Endothelial cell of umbilical vein (primary cell): Measurements from ENCODE around the gene P4HB. TPM values are rescaled to one million over a fixed set of nuclear protein-coding genes. Genes with fewer than 3 reads are reported as not detected.

Experiments used
- BruUV-seq: library from RNA; stranded (reverse); fragments of 400-500 nt; replicated peaks from 2 replicates; lab custom pipeline; 2021; lab: Mats Ljungman, UMichigan
- CTCF ChIA-PET: fragments of 300-600, 350-600 bp; sonication (Branson Sonifier 250); formaldehyde crosslinking; loops from one replicate; lab custom pipeline; 2021; ENCODE audit warnings: antibody characterized with exemption, inconsistent platforms; lab: Charles Lee
- POLR2A ChIA-PET: fragments of 300-600, 350-600 bp; sonication (Branson Sonifier 250); formaldehyde crosslinking; loops from one replicate; lab custom pipeline; 2021; ENCODE audit warnings: antibody characterized with exemption, inconsistent platforms; lab: Charles Lee
- DNase-seq: peaks from one replicate; pipeline ENCODE4 v3.0.0-alpha.2; 2011; ENCODE audit warnings: low read depth, low spot score
- FAIRE-seq: peaks from 2 replicates; lab custom pipeline; 2011; peaks lifted over from hg19 to GRCh38; lab: Jason Lieb, UNC
- H2AFZ ChIP-seq: 2 replicates; pipeline ENCODE4 v1.6.0; 2012; ENCODE audit warnings: low read depth, low read length, control low read depth, inconsistent platforms
- H3K27ac ChIP-seq: 2 replicates; pipeline ENCODE4 v1.5.1; 2011; ENCODE audit warnings: low read depth, mild to moderate bottlenecking, control low read depth, low read length, moderate library complexity; ENCODE audit not compliant: insufficient read depth
- H3K27me3 ChIP-seq, 2 experiments: 2 replicates each; pipeline versions ENCODE4 v1.6.0 to v1.6.1; 2011; ENCODE audit warnings: low read length in 2 of 2, mixed read lengths in 1 of 2; ENCODE audit not compliant: control insufficient read depth in 2 of 2, insufficient read depth in 2 of 2
- H3K36me3 ChIP-seq, 2 experiments: 2 replicates in 1 of 2; 3 replicates in 1 of 2; pipeline ENCODE4 v1.5.1; 2011; ENCODE audit warnings: low read length in 2 of 2, mild to moderate bottlenecking in 1 of 2, moderate library complexity in 1 of 2; ENCODE audit not compliant: control insufficient read depth in 2 of 2, insufficient read depth in 2 of 2; ENCODE audit errors: extremely low read depth in 1 of 2
- H3K4me1 ChIP-seq: 3 replicates; pipeline ENCODE4 v1.5.1; 2011; ENCODE audit warnings: mild to moderate bottlenecking, low read length; ENCODE audit not compliant: control insufficient read depth, insufficient read depth; ENCODE audit errors: extremely low read depth
- H3K4me2 ChIP-seq: 2 replicates; pipeline ENCODE4 v1.6.1; 2011; ENCODE audit warnings: low read length, control low read depth, mixed read lengths; ENCODE audit not compliant: insufficient read depth
- H3K4me3 ChIP-seq, 3 experiments: fragments of 200-600 bp in 1 of 3; sonication (generic), shearing (Covaris generic) in 1 of 3; replicated peaks in 1 of 3; 2 replicates each; pipeline ENCODE4 v1.5.1; 2011 to 2016; ENCODE audit warnings: control low read depth in 3 of 3, low read length in 3 of 3, mild to moderate bottlenecking in 2 of 3, inconsistent platforms in 1 of 3, low read depth in 1 of 3, moderate library complexity in 1 of 3; ENCODE audit not compliant: insufficient read depth in 1 of 3
- H3K79me2 ChIP-seq: 2 replicates; pipeline ENCODE4 v1.6.0; 2012; ENCODE audit warnings: low read length, inconsistent platforms; ENCODE audit not compliant: control insufficient read depth, insufficient read depth
- H3K9ac ChIP-seq: replicated peaks from 2 replicates; pipeline ENCODE3; 2011; ENCODE audit warnings: low read length, control low read depth; ENCODE audit not compliant: insufficient read depth; ENCODE audit errors: extremely low read depth
- H3K9me1 ChIP-seq: replicated peaks from 3 replicates; pipeline ENCODE4 v1.6.0; 2011; ENCODE audit warnings: mild to moderate bottlenecking, low read length; ENCODE audit not compliant: control insufficient read depth, insufficient read depth; ENCODE audit errors: extremely low read depth
- H3K9me3 ChIP-seq: replicated peaks from 2 replicates; pipeline ENCODE4 v1.5.1; 2012; ENCODE audit warnings: low read length, inconsistent platforms; ENCODE audit not compliant: control insufficient read depth, insufficient read depth
- H4K20me1 ChIP-seq: replicated peaks from 2 replicates; pipeline ENCODE3; 2011; ENCODE audit warnings: mild to moderate bottlenecking, low read length; ENCODE audit not compliant: control insufficient read depth, insufficient read depth; ENCODE audit errors: extremely low read depth
- EZH2 ChIP-seq: IDR thresholded peaks from 2 replicates; pipeline ENCODE4 v1.6.1; 2012; ENCODE audit warnings: borderline replicate concordance, low read depth, mild to moderate bottlenecking, moderate library complexity, low read length, inconsistent platforms; ENCODE audit not compliant: severe bottlenecking
- FOS ChIP-seq: IDR thresholded peaks from 2 replicates; pipeline ENCODE4 v1.6.1; 2011; ENCODE audit warnings: mild to moderate bottlenecking, low read length, moderate library complexity, borderline replicate concordance; ENCODE audit not compliant: insufficient read depth
- dilution Hi-C: fragments of 300-500 bp; cut with MboI; formaldehyde crosslinking; loops from one replicate; pipeline ENCODE4 v1.15.0; 2019; ENCODE audit warnings: low sequenced_read_pairs; ENCODE audit not compliant: extremely low pct_ligation_motif_present
- intact Hi-C: fragments of 100-400 bp; cut with micrococcal nuclease; formaldehyde crosslinking; loops from one replicate; pipeline ENCODE4 v1.10.0; 2022
- polyA plus RNA-seq, 4 experiments: library from polyadenylated mRNA; depleted of rRNA in 3 of 4; stranded (reverse) in 3 of 4; unstranded in 1 of 4; fragments of >200 nt; gene quantifications; 2 replicates each; pipeline versions ENCODE4 v1.2.1 to v1.2.3, GENCODE V29; 2011 to 2012; ENCODE audit warnings: missing spikeins in 1 of 4
- total RNA-seq: library from RNA; stranded (reverse); gene quantifications from 2 replicates; pipeline ENCODE4 v1.2.3, GENCODE V29; 2021
- TF ChIP-seq, protein P1 (sequence below), 2 donors: IDR thresholded peaks; 1 replicate in 1 of 2; 2 replicates in 1 of 2; pipeline ENCODE4 v1.5.1; 2011; ENCODE audit warnings: low read length in 2 of 2, mild to moderate bottlenecking in 2 of 2, moderate library complexity in 2 of 2, control low read depth in 1 of 2, inconsistent platforms in 1 of 2, low read depth in 1 of 2; ENCODE audit not compliant: insufficient read depth in 1 of 2; ENCODE audit errors: extremely low read depth in 1 of 2

P4HB gene
- total and polyA plus RNA-seq, 2 donors (not counting 3 experiments of a cell fraction or from before 2014, with no cell fraction given): 201 to 988 TPM

DNA sequence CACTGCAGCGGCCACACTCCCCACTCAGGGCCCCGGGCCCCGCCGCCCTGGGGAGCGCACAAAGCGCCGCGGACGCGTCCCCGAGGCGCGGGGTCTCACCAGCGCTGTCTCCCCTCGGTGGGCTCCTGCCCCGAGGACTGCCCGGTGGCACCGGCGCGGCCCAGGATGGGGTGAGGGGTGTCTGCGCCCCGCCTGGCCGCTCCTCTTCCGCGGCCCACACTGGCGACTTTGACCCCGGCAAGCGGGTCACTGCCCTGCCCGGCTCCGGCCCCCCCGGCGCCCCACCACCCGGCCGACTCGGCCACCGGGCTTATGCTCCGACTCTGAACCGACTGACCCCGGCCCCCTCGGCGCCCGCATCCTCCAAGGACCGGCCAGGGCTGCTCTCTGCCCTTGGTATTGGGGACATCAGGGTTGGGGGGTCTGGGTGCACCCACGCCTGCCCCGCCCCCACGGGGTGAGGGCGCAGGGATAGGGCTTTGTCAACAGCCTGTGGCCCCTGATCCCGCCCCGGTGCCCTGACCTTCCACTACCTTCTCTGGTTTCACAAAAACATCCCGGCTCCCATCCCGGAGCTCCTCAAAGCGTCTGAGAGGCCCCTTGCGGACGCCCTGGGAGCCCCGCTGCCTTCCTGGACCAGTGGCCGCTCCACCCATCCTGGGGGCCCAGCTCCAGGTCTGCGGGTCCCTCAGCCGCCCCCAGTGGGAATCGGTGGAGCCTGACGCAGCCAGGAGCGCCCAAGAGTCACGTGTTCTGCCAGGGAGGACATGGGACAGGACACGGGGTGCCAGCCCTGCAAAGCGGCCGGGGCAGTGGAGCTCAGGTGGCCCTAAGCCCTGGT lies 55.6 kb downstream of the P4HB start:
- no peaks in the 10 kb centered on the region for H3K36me3 ChIP-seq
- no peak for DNase-seq
- H4K20me1 ChIP-seq: no peaks in the 10 kb centered on the region
- ChIA-PET POLR2A (no interaction called here), CTCF (interaction anchor here (1.5 to 2.3 kb wide), 2 partner anchors 10 to 17 kb away, joined by 5 to 9 read pairs; no protein-coding TSS in a partner anchor)
- H3K9me3 ChIP-seq: no peaks in the 10 kb centered on the region
- H2AFZ ChIP-seq: no peak overlapping the region
- no peaks in the 10 kb centered on the region for H3K9me1 ChIP-seq
- H3K4me3 ChIP-seq: no peak overlapping the region
- no TSS peak for BruUV-seq
- peaks cover 25 to 36% of the 10 kb centered on the region in 2 experiments for H3K27me3 ChIP-seq
- FAIRE-seq: no peak
- H3K4me2 ChIP-seq: no peak overlapping the region
- no peaks in the 10 kb centered on the region for H3K4me1 ChIP-seq
- peak; percentile 95 for TF ChIP-seq EZH2
- no peak for TF ChIP-seq FOS
- intact Hi-C loops: no loop called here
- H3K79me2 ChIP-seq: no peaks in the 10 kb centered on the region
- H3K9ac ChIP-seq: no peak overlapping the region
- H3K27ac ChIP-seq: no peak overlapping the region
- dilution Hi-C loops: no loop called here

DNA sequence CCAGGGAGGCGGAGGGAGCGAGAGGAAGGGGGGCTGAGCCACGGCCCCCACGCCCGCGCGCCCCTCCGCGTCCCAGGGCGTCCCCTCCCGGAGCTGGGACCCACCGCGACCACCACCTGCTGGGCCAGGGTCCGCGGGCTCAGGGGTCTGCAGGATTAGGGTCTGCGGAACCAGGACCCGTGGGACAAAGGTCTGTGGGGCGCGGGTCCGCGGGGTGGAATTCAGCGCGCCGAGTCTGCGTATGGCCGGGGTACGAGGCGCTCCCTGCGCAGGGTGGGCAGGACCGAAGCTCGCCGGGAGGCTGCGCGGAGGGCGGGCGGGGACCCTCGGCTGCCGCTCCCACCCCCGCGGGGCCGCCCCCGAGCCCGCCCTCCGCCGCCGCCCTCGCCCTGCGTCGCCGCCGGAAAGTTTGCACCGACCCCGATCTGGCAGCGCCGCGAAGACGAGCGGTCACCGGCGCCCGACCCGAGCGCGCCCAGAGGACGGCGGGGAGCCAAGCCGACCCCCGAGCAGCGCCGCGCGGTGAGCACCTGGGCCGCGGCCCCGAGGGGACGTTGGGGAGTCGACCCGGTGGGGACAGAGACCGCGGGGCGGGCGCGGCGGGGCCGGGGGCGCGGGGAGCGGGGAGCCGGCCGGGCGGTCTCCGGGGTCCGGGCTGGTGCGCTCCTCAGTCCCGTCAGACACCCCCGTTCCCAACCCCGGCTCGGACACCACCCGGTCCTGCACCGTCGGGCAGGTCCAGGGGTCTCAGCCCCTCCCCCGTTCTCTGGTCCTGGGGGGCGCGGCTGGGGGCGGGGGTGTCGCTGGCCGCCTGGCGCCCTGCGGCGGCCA lies 56.4 kb downstream of the P4HB start, which contains the start of gene GCGR:
TSS of gene GCGR (plus strand) at position 423 of the 831 bp plus-strand sequence. CDS start 4,869 bp downstream, outside the sequence.
- Histone ChIP-seq H3K9ac (no peak within 1 kb of the TSS), H3K36me3 (no peaks in the 10 kb centered on the region), H3K79me2 (no peaks in the 10 kb centered on the region), H3K9me1 (no peaks in the 10 kb centered on the region), H3K27ac (no peak within 1 kb of the TSS), H3K27me3 (peaks cover 25 to 36% of the 10 kb centered on the region in 2 experiments), H3K4me2 (no peak within 1 kb of the TSS), H2AFZ (no peak within 1 kb of the TSS), H3K9me3 (no peaks in the 10 kb centered on the region), H4K20me1 (no peaks in the 10 kb centered on the region), H3K4me1 (no peaks in the 10 kb centered on the region), H3K4me3 (no peak within 1 kb of the TSS)
- dilution Hi-C loops (no loop called here), intact Hi-C loops (no loop called here)
- DNase-seq: no peak
- FAIRE-seq: no peak
- ChIA-PET POLR2A (no interaction called here), CTCF (no interaction called here)
- BruUV-seq: no TSS peak
- TF ChIP-seq, protein P1, sequence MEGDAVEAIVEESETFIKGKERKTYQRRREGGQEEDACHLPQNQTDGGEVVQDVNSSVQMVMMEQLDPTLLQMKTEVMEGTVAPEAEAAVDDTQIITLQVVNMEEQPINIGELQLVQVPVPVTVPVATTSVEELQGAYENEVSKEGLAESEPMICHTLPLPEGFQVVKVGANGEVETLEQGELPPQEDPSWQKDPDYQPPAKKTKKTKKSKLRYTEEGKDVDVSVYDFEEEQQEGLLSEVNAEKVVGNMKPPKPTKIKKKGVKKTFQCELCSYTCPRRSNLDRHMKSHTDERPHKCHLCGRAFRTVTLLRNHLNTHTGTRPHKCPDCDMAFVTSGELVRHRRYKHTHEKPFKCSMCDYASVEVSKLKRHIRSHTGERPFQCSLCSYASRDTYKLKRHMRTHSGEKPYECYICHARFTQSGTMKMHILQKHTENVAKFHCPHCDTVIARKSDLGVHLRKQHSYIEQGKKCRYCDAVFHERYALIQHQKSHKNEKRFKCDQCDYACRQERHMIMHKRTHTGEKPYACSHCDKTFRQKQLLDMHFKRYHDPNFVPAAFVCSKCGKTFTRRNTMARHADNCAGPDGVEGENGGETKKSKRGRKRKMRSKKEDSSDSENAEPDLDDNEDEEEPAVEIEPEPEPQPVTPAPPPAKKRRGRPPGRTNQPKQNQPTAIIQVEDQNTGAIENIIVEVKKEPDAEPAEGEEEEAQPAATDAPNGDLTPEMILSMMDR (IDR thresholded peaks at IDR 0.05; ENCODE audit: extremely low read depth in 1 of 2, insufficient read depth in 1 of 2, low read depth in 1 of 2, low read length in 2 of 2): no peak
- TF ChIP-seq EZH2: peak; percentile 77
